RWPE1 (cell line): Measurements from ENCODE around the gene SPO11.

Source experiments
- CTCF ChIA-PET: fragments of 350-600 bp; sonication (Branson Sonifier 250); formaldehyde crosslinking; extraction: SDS; loops from one replicate; lab custom pipeline; 2021; lab: Yijun Ruan, JAX
- POLR2A ChIA-PET: fragments of 400-600 bp; formaldehyde crosslinking; extraction: SDS; loops from one replicate; lab custom pipeline; 2020; ENCODE audit warnings: antibody characterized with exemption; ENCODE audit not compliant: low non-redundant PET; lab: Yijun Ruan, JAX
- DNase-seq: peaks from one replicate; pipeline ENCODE4 v3.0.0; 2012; ENCODE audit warnings: low spot score
- H3K27ac ChIP-seq: fragments of 450-650 bp; 2 replicates; pipeline ENCODE4 v1.5.1; 2017
- CTCF ChIP-seq: fragments of 450-650 bp; conservative IDR thresholded peaks from 2 replicates; pipeline ENCODE4 v1.5.1; 2017; ENCODE audit warnings: low read depth, mild to moderate bottlenecking

Gene SPO11

GRCh38 chr20:57306747-57307146 is 22.9 kb upstream of the SPO11 start:
- DNase-seq: no peak
- TF ChIP-seq CTCF: no peak
- ChIA-PET POLR2A (no interaction called here), CTCF (interaction anchor here (1.1 kb wide), 1 partner anchor 26 kb away, joined by 4 read pairs; no protein-coding TSS in a partner anchor)
- no peak overlapping the region for H3K27ac ChIP-seq

GRCh38 chr20:57308451-57309271 is 20.9 kb upstream of the SPO11 start:
- no peak for DNase-seq
- TF ChIP-seq CTCF: no peak
- CTCF ChIA-PET: interaction anchor here (0.6 to 1.6 kb wide), 2 partner anchors 24 to 27 kb away, joined by 3 to 7 read pairs; no protein-coding TSS in a partner anchor
- H3K27ac ChIP-seq: no peak overlapping the region
- POLR2A ChIA-PET: no interaction called here

DNA sequence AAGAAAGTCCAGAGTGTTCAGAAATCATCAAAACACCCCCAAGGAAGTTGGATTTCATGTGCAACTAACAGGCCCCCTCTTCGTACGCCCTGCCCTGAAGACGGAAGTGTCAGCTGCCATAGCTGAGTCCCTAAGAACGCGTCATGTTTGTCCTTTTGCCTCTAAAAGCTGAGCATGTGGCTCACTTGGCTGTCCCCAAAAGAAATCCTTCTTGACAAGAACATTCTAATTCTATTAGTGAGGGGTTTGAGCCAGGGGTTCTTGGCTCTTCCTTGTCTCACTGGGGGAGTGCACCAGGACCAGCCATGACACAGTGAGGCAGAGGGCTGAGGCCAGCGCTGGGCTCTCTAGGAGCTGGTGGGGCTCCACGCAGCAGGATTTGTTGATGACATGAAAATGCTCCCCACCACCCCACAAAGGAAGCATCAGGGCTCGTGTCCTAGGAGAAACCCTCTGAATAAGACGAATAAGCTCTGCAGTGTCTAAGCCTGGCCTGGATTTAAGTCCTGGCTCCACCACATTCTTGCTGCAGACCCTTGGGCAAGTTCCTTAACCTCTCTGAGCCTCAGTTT is 20.0 kb upstream of the SPO11 start:
- ChIA-PET CTCF (interaction anchor here (0.6 to 1.6 kb wide), 3 partner anchors 23 to 234 kb away, joined by 3 to 7 read pairs (median 3); no protein-coding TSS in a partner anchor), POLR2A (no interaction called here)
- no peak for TF ChIP-seq CTCF
- no peak overlapping the region for H3K27ac ChIP-seq
- DNase-seq: no peak

DNA sequence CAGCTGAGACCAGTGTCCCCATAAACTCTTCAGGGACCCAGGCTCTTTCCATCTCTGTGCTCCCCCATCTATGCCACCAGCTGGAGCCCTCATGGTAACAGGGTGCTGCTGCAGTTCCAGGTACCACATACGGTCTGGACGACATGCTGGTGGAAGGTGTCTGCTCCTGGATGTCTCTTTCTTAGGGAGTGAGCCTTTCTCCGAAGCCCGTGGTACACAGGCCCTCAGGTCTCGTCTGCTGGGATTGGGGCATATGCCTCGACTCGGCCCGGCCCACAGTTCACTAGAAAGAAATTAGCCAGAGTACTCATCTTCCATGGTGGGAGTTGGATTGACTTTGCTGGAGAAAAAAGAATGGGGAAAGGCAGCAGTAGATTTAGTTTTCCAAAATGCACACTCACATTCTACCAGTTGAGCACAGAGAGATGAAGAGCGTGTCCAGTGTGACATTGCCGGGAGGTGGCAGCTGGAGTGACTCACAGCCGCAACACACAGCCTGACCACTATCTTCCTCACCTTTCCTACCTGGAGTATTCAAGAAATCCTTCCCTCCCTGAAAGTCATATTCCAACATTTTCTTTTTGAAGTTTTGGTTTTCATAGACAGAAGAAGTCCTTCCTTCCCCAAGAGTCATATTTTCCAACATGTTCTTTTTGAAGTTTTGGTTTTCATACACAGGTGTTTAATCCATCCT is 18.6 kb upstream of the SPO11 start:
- CTCF ChIA-PET: interaction anchor here (1.1 to 1.4 kb wide), 2 partner anchors 16 to 21 kb away, joined by 3 read pairs; no protein-coding TSS in a partner anchor
- no peak overlapping the region for H3K27ac ChIP-seq
- POLR2A ChIA-PET: no interaction called here
- TF ChIP-seq CTCF: no peak
- no peak for DNase-seq

DNA sequence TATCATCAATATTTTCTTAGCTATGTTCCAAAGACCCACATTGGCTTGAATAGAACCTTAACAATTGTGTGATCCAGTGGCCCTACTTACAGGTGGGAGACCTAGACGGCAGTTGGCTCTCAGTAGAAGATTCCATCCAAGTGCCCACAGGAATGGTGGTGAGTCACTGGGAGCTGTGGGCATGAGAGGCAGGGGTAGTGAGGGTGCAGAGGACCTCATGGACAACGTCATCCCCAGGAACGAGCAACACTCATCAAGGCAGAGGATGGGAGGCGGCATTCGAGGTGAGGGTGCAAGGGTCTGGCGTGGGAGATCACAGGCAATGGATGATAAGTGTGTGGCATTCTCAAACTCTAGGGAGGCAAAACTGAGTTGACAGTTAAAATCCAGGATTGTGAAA is 17.5 kb upstream of the SPO11 start:
- no peak overlapping the region for H3K27ac ChIP-seq
- POLR2A ChIA-PET: no interaction called here
- no peak for DNase-seq
- TF ChIP-seq CTCF: no peak
- CTCF ChIA-PET: interaction anchor here (0.5 to 1.4 kb wide), 4 partner anchors 17 to 143 kb away, joined by 3 read pairs; no protein-coding TSS in a partner anchor

DNA sequence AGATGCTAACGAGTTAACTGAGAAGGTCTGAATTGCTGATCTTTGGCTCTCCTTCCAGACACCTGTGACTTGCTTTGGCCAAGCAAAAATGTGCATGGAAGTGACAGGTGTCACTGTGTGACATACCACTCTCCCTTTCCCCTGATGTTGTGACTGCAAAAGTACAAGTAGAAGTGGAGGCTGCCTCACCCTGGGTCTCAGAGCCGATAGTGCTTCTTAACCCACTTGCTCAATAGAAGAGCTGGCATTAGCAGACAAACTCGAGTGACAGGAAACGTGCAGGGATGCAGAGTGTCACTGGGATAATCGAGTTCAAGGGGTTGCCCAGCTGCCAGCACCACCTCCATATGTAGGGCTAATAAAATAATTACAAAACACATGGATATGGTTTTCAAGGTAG is 16.4 kb upstream of the SPO11 start:
- no peak for TF ChIP-seq CTCF

More for the DNA sequence above, 16.4 kb upstream of the SPO11 start:
- no peak for DNase-seq
- POLR2A ChIA-PET: no interaction called here
- CTCF ChIA-PET: no interaction called here
- no peak overlapping the region for H3K27ac ChIP-seq
